Measurements from ENCODE around the gene PCMT1. TPM values are rescaled to one million over a fixed set of nuclear protein-coding genes. Genes with fewer than 3 reads are reported as not detected.
A peak's percentile ranks its signal among the peaks of the same experiment; 100 is the strongest.

The PCMT1 gene
- total and polyA plus RNA-seq, 2 of the 13 experiments (the other 11 are each of a cell fraction or from before 2014, with no cell fraction given) = 112 to 169 TPM

DNA sequence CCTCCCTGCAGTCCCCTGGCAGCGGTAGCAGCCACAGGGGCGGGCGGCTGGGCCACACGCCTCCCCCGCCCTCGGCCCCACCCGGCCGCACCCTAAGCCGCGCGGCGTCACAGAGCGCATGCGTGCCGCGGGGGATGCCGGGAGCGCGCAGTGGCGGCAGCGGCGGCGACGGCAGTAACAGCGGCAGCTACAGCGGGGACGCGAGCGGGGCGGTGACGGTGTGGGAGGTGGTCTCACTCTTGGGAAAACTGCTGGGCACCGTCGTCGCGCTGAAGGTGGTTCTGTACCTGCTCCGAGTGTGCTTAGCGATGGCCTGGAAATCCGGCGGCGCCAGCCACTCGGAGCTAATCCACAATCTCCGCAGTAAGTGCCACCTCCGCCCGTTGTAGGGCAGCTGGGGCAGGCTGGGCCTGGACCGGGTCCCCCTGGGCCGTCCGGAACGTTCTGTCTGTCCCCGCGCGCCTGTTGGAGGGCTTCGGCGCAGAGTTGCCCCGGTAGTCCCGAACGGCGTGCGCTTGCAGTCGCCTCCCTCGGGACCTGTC is at the start of gene PCMT1 (continued):
- TF ChIP-seq, protein P1, sequence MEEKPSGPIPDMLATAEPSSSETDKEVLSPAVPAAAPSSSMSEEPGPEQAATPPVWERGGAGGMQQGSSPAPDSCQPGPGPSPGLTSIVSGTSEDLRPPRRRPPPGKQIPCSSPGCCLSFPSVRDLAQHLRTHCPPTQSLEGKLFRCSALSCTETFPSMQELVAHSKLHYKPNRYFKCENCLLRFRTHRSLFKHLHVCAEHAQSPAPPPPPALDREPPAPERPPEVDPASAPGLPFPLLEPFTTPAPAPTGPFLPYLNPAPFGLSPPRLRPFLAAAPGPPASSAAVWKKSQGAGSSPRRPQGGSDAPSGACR (CRISPR knock-in tag; IDR thresholded peaks at IDR 0.05) = no peak
- TF ChIP-seq ZNF331 (CRISPR knock-in tag; IDR thresholded peaks at IDR 0.05) (0 out of 2 replicates have a peak, but pooled peaks have one; percentile 23), ZNF556 (CRISPR knock-in tag; IDR thresholded peaks at IDR 0.05; ENCODE audit: borderline replicate concordance) (no peak; the same call in 1 of the 2 replicates), SIN3B (IDR thresholded peaks at IDR 0.05; ENCODE audit: low read length) (peak; percentile 39; the same call in 1 of the 2 replicates), AGO1 (IDR thresholded peaks at IDR 0.05; ENCODE audit: low read depth, low read length, poor library complexity, severe bottlenecking) (peak; percentile 60), ZNF3 (CRISPR knock-in tag; IDR thresholded peaks at IDR 0.05) (no peak), ZSCAN29 (CRISPR knock-in tag; conservative IDR thresholded peaks at IDR 0.05) (no peak), ZNF563 (CRISPR knock-in tag; IDR thresholded peaks at IDR 0.05) (peak; percentile 75; the same call in 1 of the 2 replicates), MZF1 (CRISPR knock-in tag; IDR thresholded peaks at IDR 0.05; ENCODE audit: borderline replicate concordance) (no peak), BORCS8-MEF2B (CRISPR knock-in tag; IDR thresholded peaks at IDR 0.05) (peak; percentile 95), SSRP1 (CRISPR knock-in tag; IDR thresholded peaks at IDR 0.05) (no peak), FOXA1 (IDR thresholded peaks at IDR 0.05) (no peak), FOXA1 (CRISPR knock-in tag; IDR thresholded peaks at IDR 0.05) (peak; percentile 3; the same call in 1 of the 2 replicates), FOXM1 (CRISPR knock-in tag; IDR thresholded peaks at IDR 0.05) (peak; percentile 57), ZFP62 (CRISPR knock-in tag; IDR thresholded peaks at IDR 0.05) (no peak), ONECUT2 (CRISPR knock-in tag; IDR thresholded peaks at IDR 0.05) (no peak), FOXC1 (CRISPR knock-in tag; IDR thresholded peaks at IDR 0.05; ENCODE audit: borderline replicate concordance) (no peak), ZBTB38 (CRISPR knock-in tag; IDR thresholded peaks at IDR 0.05) (no peak)
- TF ChIP-seq, protein P2, sequence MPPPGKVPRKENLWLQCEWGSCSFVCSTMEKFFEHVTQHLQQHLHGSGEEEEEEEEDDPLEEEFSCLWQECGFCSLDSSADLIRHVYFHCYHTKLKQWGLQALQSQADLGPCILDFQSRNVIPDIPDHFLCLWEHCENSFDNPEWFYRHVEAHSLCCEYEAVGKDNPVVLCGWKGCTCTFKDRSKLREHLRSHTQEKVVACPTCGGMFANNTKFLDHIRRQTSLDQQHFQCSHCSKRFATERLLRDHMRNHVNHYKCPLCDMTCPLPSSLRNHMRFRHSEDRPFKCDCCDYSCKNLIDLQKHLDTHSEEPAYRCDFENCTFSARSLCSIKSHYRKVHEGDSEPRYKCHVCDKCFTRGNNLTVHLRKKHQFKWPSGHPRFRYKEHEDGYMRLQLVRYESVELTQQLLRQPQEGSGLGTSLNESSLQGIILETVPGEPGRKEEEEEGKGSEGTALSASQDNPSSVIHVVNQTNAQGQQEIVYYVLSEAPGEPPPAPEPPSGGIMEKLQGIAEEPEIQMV (CRISPR knock-in tag; IDR thresholded peaks at IDR 0.05; ENCODE audit: low read depth) = no peak
- TF ChIP-seq, protein P3, sequence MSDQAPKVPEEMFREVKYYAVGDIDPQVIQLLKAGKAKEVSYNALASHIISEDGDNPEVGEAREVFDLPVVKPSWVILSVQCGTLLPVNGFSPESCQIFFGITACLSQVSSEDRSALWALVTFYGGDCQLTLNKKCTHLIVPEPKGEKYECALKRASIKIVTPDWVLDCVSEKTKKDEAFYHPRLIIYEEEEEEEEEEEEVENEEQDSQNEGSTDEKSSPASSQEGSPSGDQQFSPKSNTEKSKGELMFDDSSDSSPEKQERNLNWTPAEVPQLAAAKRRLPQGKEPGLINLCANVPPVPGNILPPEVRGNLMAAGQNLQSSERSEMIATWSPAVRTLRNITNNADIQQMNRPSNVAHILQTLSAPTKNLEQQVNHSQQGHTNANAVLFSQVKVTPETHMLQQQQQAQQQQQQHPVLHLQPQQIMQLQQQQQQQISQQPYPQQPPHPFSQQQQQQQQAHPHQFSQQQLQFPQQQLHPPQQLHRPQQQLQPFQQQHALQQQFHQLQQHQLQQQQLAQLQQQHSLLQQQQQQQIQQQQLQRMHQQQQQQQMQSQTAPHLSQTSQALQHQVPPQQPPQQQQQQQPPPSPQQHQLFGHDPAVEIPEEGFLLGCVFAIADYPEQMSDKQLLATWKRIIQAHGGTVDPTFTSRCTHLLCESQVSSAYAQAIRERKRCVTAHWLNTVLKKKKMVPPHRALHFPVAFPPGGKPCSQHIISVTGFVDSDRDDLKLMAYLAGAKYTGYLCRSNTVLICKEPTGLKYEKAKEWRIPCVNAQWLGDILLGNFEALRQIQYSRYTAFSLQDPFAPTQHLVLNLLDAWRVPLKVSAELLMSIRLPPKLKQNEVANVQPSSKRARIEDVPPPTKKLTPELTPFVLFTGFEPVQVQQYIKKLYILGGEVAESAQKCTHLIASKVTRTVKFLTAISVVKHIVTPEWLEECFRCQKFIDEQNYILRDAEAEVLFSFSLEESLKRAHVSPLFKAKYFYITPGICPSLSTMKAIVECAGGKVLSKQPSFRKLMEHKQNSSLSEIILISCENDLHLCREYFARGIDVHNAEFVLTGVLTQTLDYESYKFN (CRISPR knock-in tag; conservative IDR thresholded peaks at IDR 0.05) = no peak; the same call in 1 of the 2 replicates
- TF ChIP-seq, protein P4, sequence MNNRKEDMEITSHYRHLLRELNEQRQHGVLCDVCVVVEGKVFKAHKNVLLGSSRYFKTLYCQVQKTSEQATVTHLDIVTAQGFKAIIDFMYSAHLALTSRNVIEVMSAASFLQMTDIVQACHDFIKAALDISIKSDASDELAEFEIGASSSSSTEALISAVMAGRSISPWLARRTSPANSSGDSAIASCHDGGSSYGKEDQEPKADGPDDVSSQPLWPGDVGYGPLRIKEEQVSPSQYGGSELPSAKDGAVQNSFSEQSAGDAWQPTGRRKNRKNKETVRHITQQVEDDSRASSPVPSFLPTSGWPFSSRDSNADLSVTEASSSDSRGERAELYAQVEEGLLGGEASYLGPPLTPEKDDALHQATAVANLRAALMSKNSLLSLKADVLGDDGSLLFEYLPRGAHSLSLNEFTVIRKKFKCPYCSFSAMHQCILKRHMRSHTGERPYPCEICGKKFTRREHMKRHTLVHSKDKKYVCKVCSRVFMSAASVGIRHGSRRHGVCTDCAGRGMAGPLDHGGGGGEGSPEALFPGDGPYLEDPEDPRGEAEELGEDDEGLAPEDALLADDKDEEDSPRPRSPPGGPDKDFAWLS (CRISPR knock-in tag; IDR thresholded peaks at IDR 0.05; ENCODE audit: borderline replicate concordance) = no peak
- TF ChIP-seq, protein P5, sequence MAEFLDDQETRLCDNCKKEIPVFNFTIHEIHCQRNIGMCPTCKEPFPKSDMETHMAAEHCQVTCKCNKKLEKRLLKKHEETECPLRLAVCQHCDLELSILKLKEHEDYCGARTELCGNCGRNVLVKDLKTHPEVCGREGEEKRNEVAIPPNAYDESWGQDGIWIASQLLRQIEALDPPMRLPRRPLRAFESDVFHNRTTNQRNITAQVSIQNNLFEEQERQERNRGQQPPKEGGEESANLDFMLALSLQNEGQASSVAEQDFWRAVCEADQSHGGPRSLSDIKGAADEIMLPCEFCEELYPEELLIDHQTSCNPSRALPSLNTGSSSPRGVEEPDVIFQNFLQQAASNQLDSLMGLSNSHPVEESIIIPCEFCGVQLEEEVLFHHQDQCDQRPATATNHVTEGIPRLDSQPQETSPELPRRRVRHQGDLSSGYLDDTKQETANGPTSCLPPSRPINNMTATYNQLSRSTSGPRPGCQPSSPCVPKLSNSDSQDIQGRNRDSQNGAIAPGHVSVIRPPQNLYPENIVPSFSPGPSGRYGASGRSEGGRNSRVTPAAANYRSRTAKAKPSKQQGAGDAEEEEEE (CRISPR knock-in tag; IDR thresholded peaks at IDR 0.05; ENCODE audit: borderline replicate concordance) = no peak
